Neuronal stem cell (in vitro differentiated cells): ENCODE results near the gene RPP38.

Source experiments
- DNase-seq: peaks from one replicate; pipeline ENCODE4 v3.0.0-alpha.2; 2013; ENCODE audit warnings: low spot score
- H2AFZ ChIP-seq: one replicate; pipeline ENCODE4 v1.6.1; 2013; ENCODE audit warnings: mild to moderate bottlenecking, low read length, inconsistent platforms
- H2AK5ac ChIP-seq: 2 replicates; pipeline ENCODE4 v1.6.1; 2013; ENCODE audit warnings: low read depth, mild to moderate bottlenecking, inconsistent platforms, low read length, moderate library complexity, mixed read lengths
- H2BK120ac ChIP-seq: 2 replicates; pipeline ENCODE4 v1.6.1; 2013; ENCODE audit warnings: low read depth, mild to moderate bottlenecking, inconsistent platforms, low read length, moderate library complexity, mixed read lengths
- H2BK12ac ChIP-seq: one replicate; pipeline ENCODE4 v1.6.1; 2013; ENCODE audit warnings: low read length, inconsistent platforms
- H2BK15ac ChIP-seq: 2 replicates; pipeline ENCODE4 v1.6.1; 2013; ENCODE audit warnings: mild to moderate bottlenecking, low read length, inconsistent platforms, mixed read lengths
- H2BK5ac ChIP-seq: one replicate; pipeline ENCODE4 v1.6.1; 2013; ENCODE audit warnings: inconsistent platforms, mild to moderate bottlenecking, low read length, moderate library complexity
- H3K14ac ChIP-seq: one replicate; pipeline ENCODE4 v1.6.1; 2013; ENCODE audit warnings: low read length, inconsistent platforms
- H3K18ac ChIP-seq: 2 replicates; pipeline ENCODE4 v1.6.1; 2013; ENCODE audit warnings: low read length, inconsistent platforms
- H3K23ac ChIP-seq: 2 replicates; pipeline ENCODE4 v1.6.1; 2013; ENCODE audit warnings: low read depth, mild to moderate bottlenecking, mixed read lengths, low read length, inconsistent platforms; ENCODE audit not compliant: poor library complexity
- H3K27ac ChIP-seq: replicated peaks from 3 replicates; pipeline ENCODE4 v1.5.1; 2013; ENCODE audit warnings: low read length, inconsistent platforms
- H3K27me3 ChIP-seq, 3 experiments: 2 replicates each; pipeline ENCODE4 v1.6.1; 2013; ENCODE audit warnings: low read length in 3 of 3, mild to moderate bottlenecking in 2 of 3, inconsistent platforms in 1 of 3, low read depth in 1 of 3, mixed read lengths in 1 of 3, moderate library complexity in 1 of 3; ENCODE audit not compliant: control insufficient read depth in 3 of 3, insufficient read depth in 3 of 3
- H3K36me3 ChIP-seq, 2 donors: replicated peaks in 1 of 2; 2 replicates each; pipeline ENCODE4 v1.6.1; 2013; ENCODE audit warnings: low read length in 2 of 2; ENCODE audit not compliant: control insufficient read depth in 2 of 2, insufficient read depth in 2 of 2
- H3K4ac ChIP-seq: 2 replicates; pipeline ENCODE4 v1.6.1; 2013; ENCODE audit warnings: inconsistent platforms, mild to moderate bottlenecking, low read length, moderate library complexity
- H3K4me1 ChIP-seq, 2 donors: 1 replicate in 1 of 2; 2 replicates in 1 of 2; pipeline ENCODE4 v1.6.1; 2013; ENCODE audit warnings: low read length in 2 of 2, low read depth in 1 of 2; ENCODE audit not compliant: control insufficient read depth in 2 of 2, insufficient read depth in 1 of 2
- H3K4me2 ChIP-seq: one replicate; pipeline ENCODE4 v1.6.1; 2013; ENCODE audit warnings: mild to moderate bottlenecking, low read length, inconsistent platforms; ENCODE audit not compliant: insufficient read depth, poor library complexity, severe bottlenecking
- H3K4me3 ChIP-seq, 2 donors: 2 replicates each; pipeline ENCODE4 v1.5.1; 2013; ENCODE audit warnings: low read length in 2 of 2, mild to moderate bottlenecking in 2 of 2, inconsistent platforms in 1 of 2, moderate library complexity in 1 of 2
- H3K79me1 ChIP-seq: one replicate; pipeline ENCODE4 v1.6.1; 2013; ENCODE audit warnings: low read depth, mild to moderate bottlenecking, inconsistent platforms, low read length, moderate library complexity
- H3K9ac ChIP-seq: one replicate; pipeline ENCODE4 v1.6.1; 2013; ENCODE audit warnings: mild to moderate bottlenecking, low read depth, low read length, inconsistent platforms; ENCODE audit not compliant: poor library complexity
- H3K9me3 ChIP-seq, 2 donors: replicated peaks in 1 of 2; 2 replicates each; pipeline versions ENCODE3 to v1.6.1; 2013; ENCODE audit warnings: low read length in 2 of 2, mild to moderate bottlenecking in 2 of 2, inconsistent platforms in 1 of 2, low read depth in 1 of 2, mixed read lengths in 1 of 2, moderate library complexity in 1 of 2; ENCODE audit not compliant: control insufficient read depth in 2 of 2, insufficient read depth in 1 of 2
- H4K8ac ChIP-seq: one replicate; pipeline ENCODE4 v1.6.1; 2013; ENCODE audit warnings: low read depth, mild to moderate bottlenecking, inconsistent platforms, low read length, moderate library complexity
- H4K91ac ChIP-seq: one replicate; pipeline ENCODE4 v1.6.1; 2013; ENCODE audit warnings: low read length, low read depth, mild to moderate bottlenecking, inconsistent platforms; ENCODE audit not compliant: poor library complexity
- WGBS, 2 donors: extraction: QIAGEN DNeasy Blood & Tissue Kit; methylation state at CpG; one replicate each; pipeline ENCODE4 v1.1.7; 2013; ENCODE audit warnings: missing lambda C conversion rate in 2 of 2, mixed read lengths in 1 of 2; ENCODE audit not compliant: insufficient read length in 2 of 2, insufficient replicate concordance in 1 of 2; ENCODE audit errors: extremely low coverage in 2 of 2; 5-methylcytosine and 5-hydroxymethylcytosine counted together

RPP38 gene

GRCh38 chr10:15147594-15148392 is 50.6 kb downstream of the RPP38 start:
- Histone ChIP-seq H3K4ac (no peak overlapping the region), H3K14ac (no peak overlapping the region), H3K4me3 (no peak overlapping the region), H2BK5ac (no peak overlapping the region), H3K9me3 (peaks cover 0 to 4% of the 10 kb centered on the region in 2 donors), H3K18ac (no peak overlapping the region), H2BK120ac (no peak overlapping the region), H2BK15ac (no peak overlapping the region), H4K8ac (no peak overlapping the region), H3K27me3 (no peaks in the 10 kb centered on the region), H2AK5ac (no peak overlapping the region), H3K27ac (no peak overlapping the region), H3K23ac (no peak overlapping the region), H3K79me1 (peaks cover 5% of the 10 kb centered on the region), H3K4me1 (peaks cover 2 to 6% of the 10 kb centered on the region in 2 donors), H3K9ac (no peak overlapping the region), H3K4me2 (no peak overlapping the region), H3K36me3 (no peaks in the 10 kb centered on the region), H2AFZ (no peak overlapping the region), H4K91ac (no peak overlapping the region), H2BK12ac (no peak overlapping the region)
- no peak for DNase-seq
- no CpG with 5 or more reads among the region's 4 CpGs for WGBS, 2 donors

DNA sequence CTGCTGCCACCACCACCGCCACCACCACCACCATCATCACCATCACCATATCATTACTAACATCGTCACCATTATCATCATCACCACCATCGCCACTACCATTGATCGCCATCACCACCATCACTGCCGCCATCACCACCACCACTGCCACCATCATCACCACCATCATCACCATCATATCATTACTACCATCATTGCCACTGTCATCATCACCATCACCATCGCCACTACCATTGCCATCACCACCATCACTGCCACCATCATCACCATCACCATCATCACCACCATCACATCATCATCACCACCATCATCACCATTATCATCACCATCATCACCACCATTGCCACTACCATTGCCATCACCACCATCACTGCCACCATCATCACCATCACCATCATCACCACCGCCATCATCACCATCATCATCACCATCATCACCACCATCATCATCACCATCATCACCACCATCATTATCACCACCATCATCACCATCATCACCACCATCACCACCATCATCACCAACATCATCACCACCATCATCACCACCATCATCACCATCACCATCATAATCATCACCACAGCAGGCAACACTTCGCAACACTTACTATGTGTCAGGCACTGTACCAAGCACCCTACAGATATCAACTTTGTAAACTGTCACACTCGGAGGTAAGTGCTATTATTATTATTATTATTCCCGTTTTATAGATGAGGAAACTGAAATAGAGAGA is 52.1 kb downstream of the RPP38 start:
- no peak overlapping the region for H2BK12ac ChIP-seq
- no peak overlapping the region for H3K18ac ChIP-seq
- peak overlapping the region; percentile 32 for H4K8ac ChIP-seq
- WGBS, 2 donors, result no CpG with 5 or more reads among the region's 10 CpGs
- H3K9ac ChIP-seq, result no peak overlapping the region
- no peak overlapping the region for H2BK5ac ChIP-seq
- H3K4me3 ChIP-seq, result peak overlapping the region in 1 of 2 donors; percentile 64
- H2AFZ ChIP-seq, result no peak overlapping the region
- no peaks in the 10 kb centered on the region for H3K36me3 ChIP-seq
- no peaks in the 10 kb centered on the region for H3K27me3 ChIP-seq
- H3K14ac ChIP-seq, result no peak overlapping the region
- peak overlapping the region; percentile 16 for H3K23ac ChIP-seq
- no peak overlapping the region for H2BK120ac ChIP-seq
- H3K27ac ChIP-seq, result no peak overlapping the region
- peaks cover 2 to 6% of the 10 kb centered on the region in 2 donors for H3K4me1 ChIP-seq
- DNase-seq, result no peak
- H2AK5ac ChIP-seq, result no peak overlapping the region
- no peak overlapping the region for H3K4ac ChIP-seq
- H3K4me2 ChIP-seq, result no peak overlapping the region
- peaks cover 8% of the 10 kb centered on the region for H3K79me1 ChIP-seq
- no peak overlapping the region for H2BK15ac ChIP-seq
- H3K9me3 ChIP-seq, result peaks cover 0 to 4% of the 10 kb centered on the region in 2 donors
- H4K91ac ChIP-seq, result no peak overlapping the region

DNA sequence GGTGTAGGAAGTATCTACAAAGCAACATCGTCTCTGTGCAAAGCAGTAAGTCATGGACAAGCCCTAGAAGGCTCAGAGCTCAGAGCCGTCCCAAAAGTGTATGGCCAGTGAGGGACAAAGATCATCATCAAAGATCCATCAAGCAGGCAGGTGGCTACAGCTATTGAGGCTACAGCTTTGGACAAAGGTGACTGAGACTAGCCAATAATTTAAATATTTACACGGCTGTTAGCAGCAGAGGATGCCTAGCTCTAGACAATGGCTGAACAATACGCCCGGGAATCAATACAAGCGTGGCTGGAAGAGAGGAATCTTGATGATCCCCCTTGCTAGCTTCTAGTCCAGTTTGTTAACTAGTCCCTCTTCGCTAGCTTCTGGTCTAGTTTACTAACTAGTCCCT is 53.4 kb downstream of the RPP38 start:
- no CpG with 5 or more reads among the region's 7 CpGs for WGBS, 2 donors

DNA sequence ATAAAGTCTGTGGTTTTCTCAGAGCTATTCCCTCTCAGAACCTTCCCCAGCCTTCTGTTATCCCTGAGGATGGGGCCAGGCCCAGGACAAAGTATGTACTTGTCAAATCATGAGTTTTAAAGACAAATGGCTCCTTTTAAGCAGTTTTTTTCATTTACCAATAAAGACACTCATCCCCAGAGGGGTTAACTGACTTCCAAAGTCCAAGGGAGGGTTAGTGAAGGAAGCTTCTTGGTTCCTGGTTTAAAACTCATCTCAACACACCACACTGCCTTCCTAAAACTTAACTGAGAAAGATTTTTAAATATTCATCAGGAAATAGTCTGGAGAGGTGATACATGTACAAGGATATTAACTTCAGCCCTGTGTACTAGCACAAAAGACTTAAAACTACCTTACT is 55.4 kb downstream of the RPP38 start:
- Histone ChIP-seq H3K36me3 (peaks cover 0 to 2% of the 10 kb centered on the region in 2 donors), H3K23ac (no peak overlapping the region), H3K4me2 (no peak overlapping the region), H3K9ac (no peak overlapping the region), H3K4ac (no peak overlapping the region), H2AK5ac (no peak overlapping the region), H4K8ac (no peak overlapping the region), H3K4me3 (no peak overlapping the region), H3K9me3 (peaks cover 0 to 4% of the 10 kb centered on the region in 2 donors), H3K14ac (no peak overlapping the region), H2BK15ac (no peak overlapping the region), H4K91ac (no peak overlapping the region), H2AFZ (no peak overlapping the region), H3K18ac (no peak overlapping the region), H2BK5ac (no peak overlapping the region), H2BK120ac (no peak overlapping the region), H3K27me3 (no peaks in the 10 kb centered on the region), H3K79me1 (peaks cover 8% of the 10 kb centered on the region), H3K27ac (no peak overlapping the region), H2BK12ac (no peak overlapping the region), H3K4me1 (peaks cover 0 to 6% of the 10 kb centered on the region in 2 donors)
- no peak for DNase-seq

More for the DNA sequence above, 53.4 kb downstream of the RPP38 start:
- no peak overlapping the region for H3K14ac ChIP-seq
- H2AFZ ChIP-seq, result no peak overlapping the region
- H3K4me2 ChIP-seq, result no peak overlapping the region
- no peak overlapping the region for H2BK120ac ChIP-seq
- H3K4ac ChIP-seq, result no peak overlapping the region
- DNase-seq, result no peak
- H3K79me1 ChIP-seq, result peaks cover 8% of the 10 kb centered on the region
- no peak overlapping the region for H3K9ac ChIP-seq
- no peak overlapping the region for H3K27ac ChIP-seq
- no peaks in the 10 kb centered on the region for H3K36me3 ChIP-seq
- no peak overlapping the region for H2BK12ac ChIP-seq
- H4K8ac ChIP-seq, result no peak overlapping the region
- H3K27me3 ChIP-seq, result no peaks in the 10 kb centered on the region
- H3K4me1 ChIP-seq, result peaks cover 2 to 6% of the 10 kb centered on the region in 2 donors
- H3K23ac ChIP-seq, result no peak overlapping the region
- H3K4me3 ChIP-seq, result no peak overlapping the region
- no peak overlapping the region for H2BK15ac ChIP-seq
- H3K18ac ChIP-seq, result no peak overlapping the region
- H2AK5ac ChIP-seq, result no peak overlapping the region
- no peak overlapping the region for H4K91ac ChIP-seq
- H3K9me3 ChIP-seq, result peaks cover 0 to 4% of the 10 kb centered on the region in 2 donors
- no peak overlapping the region for H2BK5ac ChIP-seq
